Midbrain (tissue), 1 donor: Measurements from ENCODE around the gene COX8C.
A peak's percentile ranks its signal among the peaks of the same experiment; 100 is the strongest.

ENCODE experiments used
- DNase-seq: peaks from one replicate; lab custom pipeline; 2025; lab: John Stamatoyannopoulos, UW

The COX8C gene

GRCh38 chr14:93375673-93376156 is 28.7 kb downstream of the COX8C start:
- DNase-seq, result no peak

- DNase-seq, result no peak
These were observed 32.8 kb downstream of the COX8C start for GRCh38 chr14:93379831-93380230.

- no peak for DNase-seq
These were observed 34.7 kb downstream of the COX8C start for GRCh38 chr14:93381644-93382043.

GRCh38 chr14:93384256-93384655 is 37.3 kb downstream of the COX8C start:
- DNase-seq, result peak; percentile 73

GRCh38 chr14:93395231-93395630 is 48.2 kb downstream of the COX8C start:
- DNase-seq, result no peak

- no peak for DNase-seq
These were observed 49.5 kb downstream of the COX8C start for GRCh38 chr14:93396456-93396855.
